ENCODE measurements around the gene CELF3.

The CELF3 gene

DNA sequence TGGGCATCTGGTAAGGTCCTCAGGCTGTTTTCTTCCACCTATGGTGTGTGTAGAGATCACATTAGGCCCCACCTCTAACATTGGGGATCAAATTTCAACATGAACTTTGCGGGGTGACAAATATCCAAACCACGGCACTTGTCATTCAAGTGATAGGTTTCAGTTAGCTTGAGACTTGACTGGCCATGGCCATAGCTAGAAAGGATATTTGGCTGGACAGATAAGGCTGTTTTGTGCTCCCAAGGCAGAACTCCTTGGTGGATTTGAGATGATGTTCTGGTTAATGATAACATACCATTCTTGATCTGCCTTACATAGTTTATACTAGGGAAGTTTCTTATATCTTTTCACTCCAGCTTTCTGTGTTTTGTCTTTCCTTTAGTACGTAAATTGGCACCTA, 48.5 kb downstream of the CELF3 start:
- H3K4me3 ChIP-seq (ENCODE audit: low read depth, low read length): no peak overlapping the region
- no peak for DNase-seq
- H3K9me3 ChIP-seq: no peaks in the 10 kb centered on the region
- H3K4me1 ChIP-seq: no peaks in the 10 kb centered on the region
- H3K36me3 ChIP-seq: peaks cover 11% of the 10 kb centered on the region
- TF ChIP-seq CTCF (IDR thresholded peaks at IDR 0.05; ENCODE audit: low read depth, low read length): no peak
- H3K27me3 ChIP-seq: no peaks in the 10 kb centered on the region

DNA sequence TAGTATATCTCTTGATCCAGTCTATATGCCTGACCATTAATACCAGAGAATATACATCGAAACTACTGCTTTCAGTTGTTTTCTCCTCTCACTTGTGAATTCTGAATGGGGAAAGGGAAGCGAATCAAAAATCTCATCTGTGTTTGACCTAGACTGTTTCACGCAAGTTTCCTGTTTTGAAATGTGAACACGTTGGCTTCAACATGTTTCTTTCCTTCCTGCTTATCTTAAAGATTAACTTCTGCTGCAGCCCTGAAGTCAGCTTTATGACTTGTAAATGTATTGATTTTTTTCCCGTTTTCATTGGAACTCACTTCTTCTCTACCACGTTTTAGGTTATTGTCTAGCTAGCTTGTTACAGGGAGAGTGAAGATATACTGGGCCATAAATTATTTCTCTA, 54.9 kb downstream of the CELF3 start:
- Histone ChIP-seq H3K36me3 (peaks cover 17% of the 10 kb centered on the region; the same call in 1 of the 2 replicates), H3K4me1 (no peaks in the 10 kb centered on the region), H3K4me3 (ENCODE audit: low read depth, low read length) (no peak overlapping the region), H3K27me3 (no peaks in the 10 kb centered on the region), H3K9me3 (no peaks in the 10 kb centered on the region)
- TF ChIP-seq CTCF (IDR thresholded peaks at IDR 0.05; ENCODE audit: low read depth, low read length): no peak
- DNase-seq: no peak

GRCh38 chr1:151655371-151655770, 61.2 kb downstream of the CELF3 start:
- Histone ChIP-seq H3K4me1 (no peaks in the 10 kb centered on the region), H3K36me3 (peaks cover 5% of the 10 kb centered on the region; the same call in 1 of the 2 replicates), H3K9me3 (no peaks in the 10 kb centered on the region), H3K4me3 (ENCODE audit: low read depth, low read length) (no peak overlapping the region), H3K27me3 (no peaks in the 10 kb centered on the region)
- TF ChIP-seq CTCF (IDR thresholded peaks at IDR 0.05; ENCODE audit: low read depth, low read length): no peak
- DNase-seq: no peak

DNA sequence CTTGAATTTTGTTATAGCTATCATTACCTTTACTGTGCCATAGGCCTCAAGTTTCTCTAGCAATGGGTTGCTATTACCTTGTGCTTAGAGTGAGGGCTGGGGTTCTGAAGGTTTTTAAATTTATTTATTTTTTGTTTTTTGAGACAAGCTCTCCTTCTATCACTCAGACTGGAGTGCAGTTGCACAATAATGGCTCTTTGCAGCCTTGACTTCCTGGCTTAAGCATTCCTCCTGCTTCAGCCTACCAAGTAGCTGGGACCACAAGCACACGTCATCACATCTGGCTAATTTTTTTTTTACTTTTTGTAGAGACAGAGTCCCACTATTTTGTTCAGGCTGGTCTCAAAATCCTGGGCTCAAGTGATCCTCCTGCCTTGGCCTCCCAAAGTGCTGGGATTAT, 63.2 kb downstream of the CELF3 start:
- no peak for DNase-seq

More for the DNA sequence above, 63.2 kb downstream of the CELF3 start:
- Histone ChIP-seq H3K36me3 (peaks cover 4% of the 10 kb centered on the region; the same call in 1 of the 2 replicates), H3K9me3 (no peaks in the 10 kb centered on the region), H3K27me3 (no peaks in the 10 kb centered on the region), H3K4me3 (ENCODE audit: low read depth, low read length) (no peak overlapping the region), H3K4me1 (no peaks in the 10 kb centered on the region)
- no peak for TF ChIP-seq CTCF (IDR thresholded peaks at IDR 0.05; ENCODE audit: low read depth, low read length)
